Testis (tissue), 2 donors: Measurements from ENCODE around the gene RCL1.
"Not testable (repeated sequence)": the region's sequence is repeated elsewhere in the genome, so short reads cannot be mapped to it uniquely, and the experiment has no call there.

Experiments
- CTCF ChIP-seq, 3 experiments: fragments of 450-650 bp in 2 of 3; fragments of 200-600 bp in 1 of 3; sonication (generic) in 1 of 3; IDR thresholded peaks; one replicate each; pipeline ENCODE4 v1.5.1; 2016 to 2019; ENCODE audit warnings: antibody characterized with exemption in 3 of 3, mild to moderate bottlenecking in 2 of 3, moderate library complexity in 1 of 3
- POLR2A ChIP-seq: fragments of 450-650 bp; IDR thresholded peaks from one replicate; pipeline ENCODE4 v1.6.1; 2017; ENCODE audit warnings: antibody characterized with exemption, mild to moderate bottlenecking, moderate library complexity

DNA sequence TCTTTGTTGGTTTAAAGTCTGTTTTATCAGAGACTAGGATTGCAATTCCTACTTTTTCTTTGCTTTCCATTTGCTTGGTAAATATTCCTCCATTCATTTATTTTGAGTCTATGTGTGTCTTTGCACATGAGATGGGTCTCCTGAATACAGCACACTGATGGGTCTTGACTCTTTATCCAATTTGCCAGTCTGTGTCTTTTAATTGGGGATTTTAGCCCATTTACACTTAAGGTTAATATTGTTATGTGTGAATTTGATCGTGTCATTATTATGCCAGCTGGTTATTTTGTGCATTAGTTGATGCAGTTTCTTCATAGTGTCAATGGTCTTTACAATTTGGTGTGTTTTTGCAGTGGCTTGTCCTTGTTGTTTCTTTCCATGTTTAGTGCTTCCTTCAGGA, 107.1 kb downstream of the RCL1 start:
- TF ChIP-seq CTCF (IDR thresholded peaks at IDR 0.05); POLR2A: not testable (repeated sequence)
